C4-2B (cell line): ENCODE measurements around the gene SYNPO2.

Experiments
- H3K27ac ChIP-seq: fragments of 450-650 bp; 2 replicates; pipeline ENCODE4 v1.5.1; 2017
- CTCF ChIP-seq: fragments of 450-650 bp; conservative IDR thresholded peaks from 2 replicates; pipeline ENCODE4 v1.5.1; 2017; ENCODE audit warnings: mild to moderate bottlenecking
- ZFX ChIP-seq: fragments of 450-650 bp; IDR thresholded peaks from 2 replicates; pipeline ENCODE4 v1.6.1; 2017

SYNPO2 gene

GRCh38 chr4:118983293-118983692 is 94.6 kb downstream of the SYNPO2 start:
- TF ChIP-seq ZFX (no peak), CTCF (no peak)
- no peak overlapping the region for H3K27ac ChIP-seq

GRCh38 chr4:118983831-118984230 is 95.2 kb downstream of the SYNPO2 start:
- TF ChIP-seq CTCF, result no peak
- no peak for TF ChIP-seq ZFX

GRCh38 chr4:118985170-118986000 is 96.7 kb downstream of the SYNPO2 start:
- H3K27ac ChIP-seq, result no peak overlapping the region
- TF ChIP-seq ZFX (no peak), CTCF (no peak)

More at GRCh38 chr4:118983831-118984230, 95.2 kb downstream of the SYNPO2 start:
- H3K27ac ChIP-seq, result no peak overlapping the region

GRCh38 chr4:118987959-118988634 is 99.4 kb downstream of the SYNPO2 start:
- TF ChIP-seq ZFX (no peak), CTCF (no peak)
- H3K27ac ChIP-seq, result no peak overlapping the region

- TF ChIP-seq ZFX, result no peak
- H3K27ac ChIP-seq, result no peak overlapping the region
Measured at GRCh38 chr4:118988635-118988972, 100.0 kb downstream of the SYNPO2 start.

- TF ChIP-seq CTCF, result no peak
- no peak for TF ChIP-seq ZFX
Measured at GRCh38 chr4:118989098-118990080, 100.7 kb downstream of the SYNPO2 start.

GRCh38 chr4:118991686-118992085 is 103.0 kb downstream of the SYNPO2 start:
- TF ChIP-seq CTCF (no peak), ZFX (no peak)
- no peak overlapping the region for H3K27ac ChIP-seq

More at GRCh38 chr4:118989098-118990080, 100.7 kb downstream of the SYNPO2 start:
- H3K27ac ChIP-seq, result no peak overlapping the region
